ENCODE measurements around the gene PLPPR2. TPM values are rescaled to one million over a fixed set of nuclear protein-coding genes. Genes with fewer than 3 reads are reported as not detected.
"Not testable (repeated sequence)": the region's sequence is repeated elsewhere in the genome, so short reads cannot be mapped to it uniquely, and the experiment has no call there.

PLPPR2 gene
- total RNA-seq, 2 donors from 2014 or later, result 4.8 to 8.0 TPM

- H3K9ac ChIP-seq (ENCODE audit: low read depth in 2 of 2, low read length in 2 of 2), result peak within 1 kb of the TSS; percentile 75 to 76
- peak; percentile 99 for DNase-seq
- peak within 1 kb of the TSS; percentile 73 for H3K4me3 ChIP-seq
- H3K27me3 ChIP-seq, result no peaks in the 10 kb centered on the region
- H3K9me3 ChIP-seq, result no peaks in the 10 kb centered on the region
- peak within 1 kb of the TSS; percentile 83 for H3K27ac ChIP-seq
- no peaks in the 10 kb centered on the region for H3K36me3 ChIP-seq
- intact Hi-C loops (cut with DNase I), result no loop called here
- TF ChIP-seq, protein P1, sequence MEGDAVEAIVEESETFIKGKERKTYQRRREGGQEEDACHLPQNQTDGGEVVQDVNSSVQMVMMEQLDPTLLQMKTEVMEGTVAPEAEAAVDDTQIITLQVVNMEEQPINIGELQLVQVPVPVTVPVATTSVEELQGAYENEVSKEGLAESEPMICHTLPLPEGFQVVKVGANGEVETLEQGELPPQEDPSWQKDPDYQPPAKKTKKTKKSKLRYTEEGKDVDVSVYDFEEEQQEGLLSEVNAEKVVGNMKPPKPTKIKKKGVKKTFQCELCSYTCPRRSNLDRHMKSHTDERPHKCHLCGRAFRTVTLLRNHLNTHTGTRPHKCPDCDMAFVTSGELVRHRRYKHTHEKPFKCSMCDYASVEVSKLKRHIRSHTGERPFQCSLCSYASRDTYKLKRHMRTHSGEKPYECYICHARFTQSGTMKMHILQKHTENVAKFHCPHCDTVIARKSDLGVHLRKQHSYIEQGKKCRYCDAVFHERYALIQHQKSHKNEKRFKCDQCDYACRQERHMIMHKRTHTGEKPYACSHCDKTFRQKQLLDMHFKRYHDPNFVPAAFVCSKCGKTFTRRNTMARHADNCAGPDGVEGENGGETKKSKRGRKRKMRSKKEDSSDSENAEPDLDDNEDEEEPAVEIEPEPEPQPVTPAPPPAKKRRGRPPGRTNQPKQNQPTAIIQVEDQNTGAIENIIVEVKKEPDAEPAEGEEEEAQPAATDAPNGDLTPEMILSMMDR (IDR thresholded peaks at IDR 0.05), result no peak
- no peaks in the 10 kb centered on the region for H3K4me1 ChIP-seq
Observed at GRCh38 chr19:11346104-11346940, 8.9 kb upstream of the PLPPR2 start, which contains the start of the genes CCDC159 and TMEM205. Gene CCDC159, plus strand, starts transcription at chr19:11346519. Its CDS starts 88 bp downstream, at chr19:11346607. Gene TMEM205, minus strand, starts transcription at chr19:11346268. Its CDS starts 649 bp downstream, at chr19:11345619.

DNA sequence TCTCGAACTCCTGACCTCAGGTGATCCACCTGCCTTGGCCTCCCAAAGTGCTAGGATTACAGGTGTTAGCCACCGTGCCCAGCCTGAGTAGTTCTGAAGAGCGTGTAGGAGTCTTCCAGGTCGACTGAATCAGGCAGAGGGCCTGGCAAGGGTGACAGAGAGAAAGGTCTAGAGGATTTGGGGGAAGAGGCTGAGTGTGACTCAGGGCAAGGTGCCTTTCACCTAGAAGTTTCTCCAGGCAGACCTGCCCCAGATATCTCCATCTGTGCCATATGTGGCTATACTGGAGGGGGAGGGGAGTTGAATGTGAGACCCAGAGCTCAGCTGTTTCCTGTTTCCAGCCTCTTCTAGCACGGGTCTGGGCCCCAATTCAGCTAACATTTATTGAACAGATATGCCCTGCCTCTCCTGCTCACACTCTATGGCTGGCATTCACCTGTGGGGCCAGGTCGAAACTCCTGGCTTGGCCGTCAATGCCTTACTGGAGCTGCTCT is 7.6 kb upstream of the PLPPR2 start:
- Histone ChIP-seq H3K27me3 (no peaks in the 10 kb centered on the region), H3K4me3 (no peak overlapping the region), H3K4me1 (no peaks in the 10 kb centered on the region), H3K9ac (ENCODE audit: low read depth in 2 of 2, low read length in 2 of 2) (no peak overlapping the region), H3K36me3 (no peaks in the 10 kb centered on the region), H3K9me3 (no peaks in the 10 kb centered on the region), H3K27ac (no peak overlapping the region)
- no peak for DNase-seq
- intact Hi-C loops (cut with DNase I), result no loop called here
- TF ChIP-seq, protein P1 (IDR thresholded peaks at IDR 0.05), result no peak

GRCh38 chr19:11349171-11349570 is 6.1 kb upstream of the PLPPR2 start:
- Histone ChIP-seq H3K27me3 (no peaks in the 10 kb centered on the region), H3K36me3 (no peaks in the 10 kb centered on the region), H3K27ac (no peak overlapping the region), H3K4me1 (no peaks in the 10 kb centered on the region), H3K4me3 (no peak overlapping the region), H3K9ac (ENCODE audit: low read depth in 2 of 2, low read length in 2 of 2) (no peak overlapping the region), H3K9me3 (no peaks in the 10 kb centered on the region)
- TF ChIP-seq, protein P1 (IDR thresholded peaks at IDR 0.05), result no peak
- intact Hi-C loops (cut with DNase I), result no loop called here
- no peak for DNase-seq

DNA sequence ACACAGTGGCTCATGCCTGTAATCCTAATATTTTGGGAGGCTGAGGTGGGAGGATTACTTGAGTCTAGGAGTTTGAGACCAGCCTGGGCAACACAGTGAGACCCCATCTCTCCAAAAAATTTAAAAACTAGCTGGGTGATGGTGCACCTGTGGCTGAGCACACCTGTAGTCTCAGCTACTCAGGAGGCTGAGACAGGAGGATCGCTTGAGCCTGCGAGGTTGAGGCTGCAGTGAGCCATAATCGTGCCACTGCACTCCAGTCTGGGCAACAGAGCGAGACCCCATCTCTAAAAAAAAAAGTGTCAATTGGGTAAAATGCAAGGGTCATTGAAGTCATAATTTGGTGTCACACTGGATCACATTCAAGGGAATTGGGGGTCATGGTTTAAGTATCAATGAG is 1.1 kb upstream of the PLPPR2 start:
- DNase-seq; H3K36me3 ChIP-seq; H3K27ac ChIP-seq; H3K9me3 ChIP-seq; H3K27me3 ChIP-seq; H3K4me1 ChIP-seq; H3K4me3 ChIP-seq; intact Hi-C loops (cut with DNase I); H3K9ac ChIP-seq (ENCODE audit: low read depth in 2 of 2, low read length in 2 of 2): not testable (repeated sequence)

- Histone ChIP-seq H3K27ac (no peak overlapping the region), H3K4me1 (no peaks in the 10 kb centered on the region), H3K9me3 (no peaks in the 10 kb centered on the region), H3K27me3 (no peaks in the 10 kb centered on the region), H3K4me3 (peak overlapping the region; percentile 50), H3K9ac (ENCODE audit: low read depth in 2 of 2, low read length in 2 of 2) (peak overlapping the region in 1 of 2 donors; percentile 38), H3K36me3 (no peaks in the 10 kb centered on the region)
- intact Hi-C loops (cut with DNase I), result no loop called here
- no peak for DNase-seq
- TF ChIP-seq, protein P1 (IDR thresholded peaks at IDR 0.05), result no peak
Observed at GRCh38 chr19:11356074-11356397, 804 bp downstream of the PLPPR2 start.

Data from colonic mucosa (tissue), 4 donors.